PFSK-1 (cell line): ENCODE results near the gene PCYT1B.

Experiments used
- POLR2AphosphoS5 ChIP-seq: IDR thresholded peaks from 2 replicates; pipeline ENCODE4 v1.6.1; 2012; ENCODE audit warnings: low read depth, mild to moderate bottlenecking, control low read depth, low read length, moderate library complexity
- REST ChIP-seq, 2 experiments: IDR thresholded peaks; 2 replicates each; pipeline versions ENCODE4 v1.6.1 to v1.8.0; 2011 to 2012; ENCODE audit warnings: low read depth in 2 of 2, low read length in 2 of 2, control low read depth in 1 of 2, inconsistent platforms in 1 of 2, mild to moderate bottlenecking in 1 of 2, moderate library complexity in 1 of 2; ENCODE audit not compliant: insufficient read depth in 1 of 2
- TAF1 ChIP-seq: IDR thresholded peaks from 2 replicates; pipeline ENCODE4 v1.6.1; 2012; ENCODE audit warnings: low read length, control low read depth, borderline replicate concordance; ENCODE audit not compliant: insufficient read depth

DNA sequence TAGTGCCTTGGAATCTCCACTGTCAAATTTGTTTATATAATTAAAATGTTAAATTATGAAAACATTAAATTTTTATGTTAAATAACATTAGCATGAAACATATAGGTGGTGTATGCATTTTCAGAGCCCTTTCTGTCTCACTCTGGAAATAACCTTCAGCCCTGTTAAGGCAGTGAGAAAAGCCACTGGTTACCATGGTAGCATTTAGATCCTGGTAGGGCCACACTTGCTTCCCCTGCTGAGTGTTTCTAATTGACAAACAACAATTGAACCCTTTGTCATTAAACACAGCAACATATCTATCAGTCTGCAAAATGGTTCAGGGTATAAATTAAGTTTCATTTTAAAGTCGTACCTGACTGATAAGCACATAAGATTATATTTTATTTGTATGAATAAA, 118.5 kb downstream of the PCYT1B start:
- TF ChIP-seq TAF1, result no peak
- no peak for TF ChIP-seq POLR2AphosphoS5
- no peak for TF ChIP-seq REST (IDR thresholded peaks at IDR 0.05; ENCODE audit: insufficient read depth in 1 of 2, low read depth in 2 of 2, low read length in 2 of 2)
